Non-pigmented ciliary epithelial cell (primary cell): ENCODE results near the gene MPPE1.
"Not testable (repeated sequence)": the region's sequence is repeated elsewhere in the genome, so short reads cannot be mapped to it uniquely, and the experiment has no call there.

Experiments
- DNase-seq: peaks from one replicate; pipeline ENCODE4 v3.0.0-alpha.2; 2010; ENCODE audit warnings: low read depth

The MPPE1 gene

GRCh38 chr18:11857177-11857887 lies 50.8 kb downstream of the MPPE1 start:
- peak; percentile 99 for DNase-seq

- not testable (repeated sequence) for DNase-seq
Observed at GRCh38 chr18:11854554-11854953, 53.6 kb downstream of the MPPE1 start.

- no peak for DNase-seq
Observed at GRCh38 chr18:11851806-11852337, 56.2 kb downstream of the MPPE1 start.

- peak; percentile 76 for DNase-seq
Observed at GRCh38 chr18:11851146-11851805, 56.8 kb downstream of the MPPE1 start, which contains the start of gene CHMP1B. Gene CHMP1B, plus strand, starts transcription at chr18:11851413. Its CDS starts 99 bp downstream, at chr18:11851512.

GRCh38 chr18:11850821-11851145 lies 57.3 kb downstream of the MPPE1 start:
- no peak for DNase-seq

- peak; percentile 83 for DNase-seq
Observed at GRCh38 chr18:11849841-11850634, 58.1 kb downstream of the MPPE1 start.

GRCh38 chr18:11849279-11849678 lies 58.8 kb downstream of the MPPE1 start:
- no peak for DNase-seq

- no peak for DNase-seq
Observed at GRCh38 chr18:11847811-11848210, 60.3 kb downstream of the MPPE1 start.

- DNase-seq: no peak
Observed at GRCh38 chr18:11845654-11846053, 62.5 kb downstream of the MPPE1 start.

GRCh38 chr18:11844436-11844835 lies 63.7 kb downstream of the MPPE1 start:
- DNase-seq: no peak

GRCh38 chr18:11842562-11842961 lies 65.6 kb downstream of the MPPE1 start:
- DNase-seq: no peak

- DNase-seq: no peak
Observed at GRCh38 chr18:11840493-11840892, 67.6 kb downstream of the MPPE1 start.

GRCh38 chr18:11839556-11839955 lies 68.6 kb downstream of the MPPE1 start:
- no peak for DNase-seq

GRCh38 chr18:11834772-11835171 lies 73.3 kb downstream of the MPPE1 start:
- no peak for DNase-seq
